ENCODE measurements around the gene RNF13.

The RNF13 gene

DNA sequence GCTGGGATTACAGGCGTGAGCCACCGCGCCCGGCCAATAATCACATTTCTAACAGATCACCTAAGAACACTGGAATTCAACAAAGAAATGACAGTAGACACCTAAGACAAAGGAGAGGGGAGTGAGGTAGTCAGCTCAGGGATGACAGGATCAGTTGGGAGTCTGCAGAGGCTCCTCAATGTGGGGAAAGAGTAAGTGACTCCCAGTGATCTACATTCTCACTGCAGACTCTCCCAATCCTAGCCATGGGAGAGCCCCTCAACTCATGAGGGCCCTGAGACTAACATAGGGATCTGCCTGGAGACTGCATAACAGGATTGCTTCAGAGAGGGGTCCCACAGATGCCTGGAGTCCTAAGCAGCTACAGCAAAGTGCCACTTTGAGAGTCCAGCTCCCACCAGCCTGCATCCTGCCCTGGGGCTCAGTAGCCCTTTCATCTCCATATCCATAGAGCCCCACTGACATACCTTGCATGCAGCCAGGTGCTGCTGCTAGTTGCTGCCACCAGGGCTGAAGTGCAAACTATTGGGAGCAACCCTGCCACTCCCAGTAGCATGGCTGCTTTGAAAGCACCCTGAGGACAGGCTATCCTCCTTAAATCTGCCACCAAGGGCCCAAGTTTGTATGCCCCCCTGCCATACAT is 179.5 kb downstream of the RNF13 start:
- DNase-seq (ENCODE audit: low read depth in 3 of 3): no peak

DNA sequence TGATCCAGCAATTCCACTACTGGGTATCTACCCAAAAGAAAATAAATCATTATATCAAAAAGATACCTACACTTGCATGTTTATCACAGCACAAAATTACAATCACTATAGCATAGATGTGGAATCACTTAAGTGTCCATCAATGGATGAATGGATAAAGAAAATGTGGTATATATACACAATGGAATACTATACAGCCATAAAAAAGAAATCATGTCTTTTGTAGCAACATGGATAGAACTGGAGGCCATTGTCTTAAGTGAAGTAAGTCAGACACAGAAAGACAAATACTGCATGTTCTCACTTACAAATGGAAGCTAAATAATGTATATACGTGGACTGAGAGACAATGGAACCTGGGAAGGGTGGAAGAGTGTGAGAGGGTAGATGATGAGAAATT is 185.9 kb downstream of the RNF13 start:
- no peak for DNase-seq (ENCODE audit: low read depth in 3 of 3)

DNA sequence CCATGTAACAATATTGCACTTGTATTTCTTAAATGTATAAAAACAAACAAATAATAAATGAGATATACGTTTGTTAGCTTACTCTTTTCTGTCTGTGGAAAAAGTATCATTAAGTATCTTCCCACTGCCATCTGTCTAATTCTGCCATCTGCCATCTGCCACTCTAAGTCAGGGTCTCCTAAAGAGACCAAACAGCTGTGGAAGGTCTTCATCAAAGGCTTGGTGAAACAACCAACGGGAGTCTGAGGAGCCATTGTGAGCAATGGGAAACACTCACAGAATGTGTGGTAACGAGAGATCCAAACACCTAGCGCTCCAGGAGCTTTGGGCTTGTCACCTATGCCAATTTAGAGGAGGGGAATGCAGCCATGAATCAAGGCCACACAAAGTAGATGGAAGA is 186.4 kb downstream of the RNF13 start:
- DNase-seq (ENCODE audit: low read depth in 3 of 3): no peak

DNA sequence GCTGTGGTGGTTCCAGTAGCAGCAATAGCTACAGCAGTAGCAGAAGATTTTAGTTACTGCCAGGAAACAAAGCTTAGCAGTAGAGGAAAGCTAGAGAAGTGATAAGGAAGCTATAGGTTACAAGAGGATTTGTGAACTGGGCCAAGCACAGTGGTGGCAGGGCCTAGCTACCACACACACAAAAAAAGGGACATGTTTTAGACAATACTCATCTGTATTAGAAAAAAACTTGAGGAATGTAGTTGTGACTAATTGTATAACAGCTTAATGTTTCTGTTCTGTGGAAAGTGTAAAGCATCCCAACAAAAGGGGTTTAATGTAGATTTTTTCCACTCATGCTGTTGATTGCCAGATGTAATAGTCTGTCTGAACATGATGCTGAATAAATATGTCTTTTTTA is 187.6 kb downstream of the RNF13 start:
- DNase-seq (ENCODE audit: low read depth in 3 of 3): no peak

DNA sequence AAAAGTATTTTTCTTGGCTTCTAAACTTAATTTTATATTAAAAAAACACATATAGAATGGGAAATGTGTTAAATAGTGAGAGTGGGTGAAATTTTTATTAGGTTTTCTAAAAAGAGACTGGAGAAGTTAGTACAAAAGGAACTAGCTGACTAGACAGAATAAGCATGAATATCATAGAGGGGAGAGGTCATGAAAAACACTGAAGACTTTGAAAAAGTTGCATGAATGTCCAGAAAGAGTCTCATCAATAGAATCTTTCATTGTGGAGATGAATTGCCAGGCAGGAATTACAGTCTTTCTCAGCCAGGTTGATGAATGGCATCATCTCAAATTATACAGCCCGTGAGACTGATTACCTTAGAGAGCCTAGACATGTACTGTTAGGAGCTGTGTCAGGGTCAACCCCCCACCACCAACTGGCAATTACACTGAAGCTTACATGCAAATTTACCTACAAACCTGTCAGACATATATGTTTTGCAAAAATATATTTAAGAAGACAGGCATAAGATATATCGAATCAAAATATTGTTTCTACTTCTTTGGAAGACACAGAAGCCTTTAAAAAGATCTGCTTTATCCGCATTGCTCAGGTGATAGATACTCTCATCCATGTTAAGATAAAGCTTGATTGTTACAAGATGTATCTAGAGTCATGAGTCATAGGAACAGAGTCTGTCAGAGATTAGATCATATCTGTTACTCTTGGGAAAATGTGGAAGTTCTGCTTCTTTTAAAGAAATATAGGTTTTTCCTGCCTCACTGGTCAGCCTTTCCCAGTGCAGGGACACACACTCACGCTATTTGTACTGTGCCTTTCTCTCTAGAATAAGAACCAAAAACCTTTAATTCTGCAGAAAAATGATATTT is 192.5 kb downstream of the RNF13 start:
- no peak for DNase-seq (ENCODE audit: low read depth in 3 of 3)

DNA sequence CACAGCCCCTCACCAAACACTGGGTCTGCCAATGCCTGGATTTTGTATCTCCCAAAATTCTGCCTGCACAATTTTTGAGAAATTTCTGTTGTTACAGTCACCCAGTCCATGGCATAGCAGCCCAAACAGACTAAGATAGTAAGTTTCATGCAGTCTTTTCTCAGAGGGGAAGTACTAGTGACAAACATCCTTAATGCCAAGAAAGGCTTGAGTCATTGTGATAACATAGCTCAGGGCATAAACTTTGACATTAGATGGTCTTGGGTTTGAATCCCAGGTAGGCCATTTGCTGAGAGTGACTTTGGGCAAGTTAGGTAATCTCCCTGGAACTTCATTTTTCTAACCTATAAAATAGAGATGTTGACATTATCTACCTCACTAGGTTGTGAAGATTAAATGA is 193.8 kb downstream of the RNF13 start:
- DNase-seq (ENCODE audit: low read depth in 3 of 3): no peak
